HUES6 (cell line): ENCODE results near the gene COL21A1.

ENCODE experiments used
- H3K27ac ChIP-seq: 2 replicates; pipeline ENCODE4 v1.7.0; 2013; ENCODE audit warnings: low read depth, mild to moderate bottlenecking, low read length, inconsistent platforms
- H3K27me3 ChIP-seq: 2 replicates; pipeline ENCODE4 v1.6.1; 2013; ENCODE audit warnings: low read length; ENCODE audit not compliant: control insufficient read depth, insufficient read depth
- H3K36me3 ChIP-seq: 2 replicates; pipeline ENCODE4 v1.6.1; 2013; ENCODE audit warnings: low read length; ENCODE audit not compliant: control insufficient read depth, insufficient read depth
- H3K4me1 ChIP-seq: 2 replicates; pipeline ENCODE4 v1.6.1; 2013; ENCODE audit warnings: low read length; ENCODE audit not compliant: control insufficient read depth, insufficient read depth
- H3K4me3 ChIP-seq: 2 replicates; pipeline ENCODE4 v1.5.1; 2013; ENCODE audit warnings: low read depth, low read length
- H3K9ac ChIP-seq: one replicate; pipeline ENCODE4 v1.6.1; 2013; ENCODE audit warnings: mild to moderate bottlenecking, low read length
- H3K9me3 ChIP-seq: 2 replicates; pipeline ENCODE4 v1.6.1; 2013; ENCODE audit warnings: low read depth, low read length; ENCODE audit not compliant: control insufficient read depth, insufficient read depth

Gene COL21A1

GRCh38 chr6:56079751-56080540 is 167.4 kb downstream of the COL21A1 start:
- no peaks in the 10 kb centered on the region for H3K27me3 ChIP-seq
- no peaks in the 10 kb centered on the region for H3K36me3 ChIP-seq
- no peaks in the 10 kb centered on the region for H3K4me1 ChIP-seq
- H3K27ac ChIP-seq, result no peak overlapping the region
- peaks cover 4% of the 10 kb centered on the region; the same call in 1 of the 2 replicates for H3K9me3 ChIP-seq
- no peak overlapping the region for H3K9ac ChIP-seq
- no peak overlapping the region for H3K4me3 ChIP-seq

- peaks cover 4% of the 10 kb centered on the region; the same call in 1 of the 2 replicates for H3K9me3 ChIP-seq
- H3K4me3 ChIP-seq, result no peak overlapping the region
- H3K27me3 ChIP-seq, result no peaks in the 10 kb centered on the region
- no peaks in the 10 kb centered on the region for H3K4me1 ChIP-seq
- no peak overlapping the region for H3K27ac ChIP-seq
- H3K36me3 ChIP-seq, result no peaks in the 10 kb centered on the region
- H3K9ac ChIP-seq, result no peak overlapping the region
Measured at GRCh38 chr6:56076033-56076432, 171.3 kb downstream of the COL21A1 start.

- H3K27me3 ChIP-seq, result no peaks in the 10 kb centered on the region
- H3K4me1 ChIP-seq, result no peaks in the 10 kb centered on the region
- no peak overlapping the region for H3K4me3 ChIP-seq
- H3K9ac ChIP-seq, result no peak overlapping the region
- no peaks in the 10 kb centered on the region for H3K36me3 ChIP-seq
- peaks cover 4% of the 10 kb centered on the region; the same call in 1 of the 2 replicates for H3K9me3 ChIP-seq
- no peak overlapping the region for H3K27ac ChIP-seq
Measured at GRCh38 chr6:56073761-56074160, 173.6 kb downstream of the COL21A1 start.

- Histone ChIP-seq H3K9ac (no peak overlapping the region), H3K27ac (no peak overlapping the region), H3K36me3 (no peaks in the 10 kb centered on the region), H3K9me3 (peaks cover 4% of the 10 kb centered on the region; the same call in 1 of the 2 replicates), H3K27me3 (no peaks in the 10 kb centered on the region), H3K4me1 (no peaks in the 10 kb centered on the region), H3K4me3 (no peak overlapping the region)
Measured at GRCh38 chr6:56073315-56073714, 174.1 kb downstream of the COL21A1 start.

GRCh38 chr6:56072856-56073255 is 174.5 kb downstream of the COL21A1 start:
- Histone ChIP-seq H3K36me3 (no peaks in the 10 kb centered on the region), H3K27me3 (no peaks in the 10 kb centered on the region), H3K9ac (no peak overlapping the region), H3K27ac (no peak overlapping the region), H3K9me3 (peaks cover 4% of the 10 kb centered on the region; the same call in 1 of the 2 replicates), H3K4me3 (no peak overlapping the region), H3K4me1 (no peaks in the 10 kb centered on the region)

GRCh38 chr6:56065408-56065807 is 182.0 kb downstream of the COL21A1 start:
- Histone ChIP-seq H3K9me3 (no peaks in the 10 kb centered on the region), H3K27ac (no peak overlapping the region), H3K36me3 (no peaks in the 10 kb centered on the region), H3K27me3 (no peaks in the 10 kb centered on the region), H3K9ac (no peak overlapping the region), H3K4me1 (no peaks in the 10 kb centered on the region), H3K4me3 (no peak overlapping the region)

GRCh38 chr6:56062836-56063235 is 184.5 kb downstream of the COL21A1 start:
- no peak overlapping the region for H3K9ac ChIP-seq

GRCh38 chr6:56058636-56059035 is 188.7 kb downstream of the COL21A1 start:
- no peak overlapping the region for H3K9ac ChIP-seq
- no peak overlapping the region for H3K4me3 ChIP-seq
- H3K9me3 ChIP-seq, result no peaks in the 10 kb centered on the region
- no peaks in the 10 kb centered on the region for H3K27me3 ChIP-seq
- H3K4me1 ChIP-seq, result no peaks in the 10 kb centered on the region
- no peak overlapping the region for H3K27ac ChIP-seq
- no peaks in the 10 kb centered on the region for H3K36me3 ChIP-seq

More at GRCh38 chr6:56062836-56063235, 184.5 kb downstream of the COL21A1 start:
- Histone ChIP-seq H3K27ac (no peak overlapping the region), H3K9me3 (no peaks in the 10 kb centered on the region), H3K36me3 (no peaks in the 10 kb centered on the region), H3K4me1 (no peaks in the 10 kb centered on the region), H3K27me3 (no peaks in the 10 kb centered on the region), H3K4me3 (no peak overlapping the region)

GRCh38 chr6:56055081-56055704 is 192.2 kb downstream of the COL21A1 start:
- Histone ChIP-seq H3K27me3 (no peaks in the 10 kb centered on the region), H3K36me3 (no peaks in the 10 kb centered on the region), H3K9me3 (no peaks in the 10 kb centered on the region), H3K4me3 (no peak overlapping the region), H3K27ac (no peak overlapping the region), H3K4me1 (no peaks in the 10 kb centered on the region), H3K9ac (no peak overlapping the region)

GRCh38 chr6:56051202-56051598 is 196.2 kb downstream of the COL21A1 start:
- no peaks in the 10 kb centered on the region for H3K36me3 ChIP-seq
- no peaks in the 10 kb centered on the region for H3K9me3 ChIP-seq
- H3K27ac ChIP-seq, result no peak overlapping the region
- H3K4me1 ChIP-seq, result no peaks in the 10 kb centered on the region
- H3K27me3 ChIP-seq, result no peaks in the 10 kb centered on the region
- H3K4me3 ChIP-seq, result no peak overlapping the region
- H3K9ac ChIP-seq, result no peak overlapping the region

- no peaks in the 10 kb centered on the region for H3K36me3 ChIP-seq
- no peaks in the 10 kb centered on the region for H3K27me3 ChIP-seq
- H3K4me1 ChIP-seq, result no peaks in the 10 kb centered on the region
- no peak overlapping the region for H3K27ac ChIP-seq
- no peak overlapping the region for H3K4me3 ChIP-seq
- H3K9ac ChIP-seq, result no peak overlapping the region
- H3K9me3 ChIP-seq, result no peaks in the 10 kb centered on the region
Measured at GRCh38 chr6:56050530-56051201, 196.7 kb downstream of the COL21A1 start.
